GM12873 (cell line): ENCODE data around the gene ELAVL4.

ENCODE experiments used
- TF ChIP-seq, protein P1 (sequence below): IDR thresholded peaks from 2 replicates; pipeline ENCODE4 v1.5.1; 2012; ENCODE audit warnings: low read depth, mild to moderate bottlenecking, moderate library complexity, low read length, control low read depth; ENCODE audit not compliant: insufficient read depth; ENCODE audit errors: missing control alignments

Gene ELAVL4

DNA sequence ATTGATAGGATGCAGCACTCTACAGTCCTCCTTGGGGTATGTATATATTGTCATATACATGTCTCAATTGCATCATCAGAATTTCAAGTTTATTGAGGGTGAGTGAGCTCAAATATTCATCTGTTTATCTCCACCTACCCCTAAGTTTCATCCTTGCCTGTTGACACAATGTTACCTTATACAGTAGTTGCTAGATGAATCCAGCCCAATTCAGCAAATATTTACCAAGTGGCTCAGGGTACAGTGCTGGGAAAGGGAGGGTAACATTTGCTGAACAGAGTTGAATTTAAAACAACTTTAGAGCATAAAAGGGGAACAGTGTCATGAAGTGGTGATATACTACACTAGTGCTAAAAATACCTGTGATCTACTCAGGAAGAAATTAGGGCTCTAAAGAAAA, 14.4 kb downstream of the ELAVL4 start:
- TF ChIP-seq, protein P1, sequence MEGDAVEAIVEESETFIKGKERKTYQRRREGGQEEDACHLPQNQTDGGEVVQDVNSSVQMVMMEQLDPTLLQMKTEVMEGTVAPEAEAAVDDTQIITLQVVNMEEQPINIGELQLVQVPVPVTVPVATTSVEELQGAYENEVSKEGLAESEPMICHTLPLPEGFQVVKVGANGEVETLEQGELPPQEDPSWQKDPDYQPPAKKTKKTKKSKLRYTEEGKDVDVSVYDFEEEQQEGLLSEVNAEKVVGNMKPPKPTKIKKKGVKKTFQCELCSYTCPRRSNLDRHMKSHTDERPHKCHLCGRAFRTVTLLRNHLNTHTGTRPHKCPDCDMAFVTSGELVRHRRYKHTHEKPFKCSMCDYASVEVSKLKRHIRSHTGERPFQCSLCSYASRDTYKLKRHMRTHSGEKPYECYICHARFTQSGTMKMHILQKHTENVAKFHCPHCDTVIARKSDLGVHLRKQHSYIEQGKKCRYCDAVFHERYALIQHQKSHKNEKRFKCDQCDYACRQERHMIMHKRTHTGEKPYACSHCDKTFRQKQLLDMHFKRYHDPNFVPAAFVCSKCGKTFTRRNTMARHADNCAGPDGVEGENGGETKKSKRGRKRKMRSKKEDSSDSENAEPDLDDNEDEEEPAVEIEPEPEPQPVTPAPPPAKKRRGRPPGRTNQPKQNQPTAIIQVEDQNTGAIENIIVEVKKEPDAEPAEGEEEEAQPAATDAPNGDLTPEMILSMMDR = no peak

DNA sequence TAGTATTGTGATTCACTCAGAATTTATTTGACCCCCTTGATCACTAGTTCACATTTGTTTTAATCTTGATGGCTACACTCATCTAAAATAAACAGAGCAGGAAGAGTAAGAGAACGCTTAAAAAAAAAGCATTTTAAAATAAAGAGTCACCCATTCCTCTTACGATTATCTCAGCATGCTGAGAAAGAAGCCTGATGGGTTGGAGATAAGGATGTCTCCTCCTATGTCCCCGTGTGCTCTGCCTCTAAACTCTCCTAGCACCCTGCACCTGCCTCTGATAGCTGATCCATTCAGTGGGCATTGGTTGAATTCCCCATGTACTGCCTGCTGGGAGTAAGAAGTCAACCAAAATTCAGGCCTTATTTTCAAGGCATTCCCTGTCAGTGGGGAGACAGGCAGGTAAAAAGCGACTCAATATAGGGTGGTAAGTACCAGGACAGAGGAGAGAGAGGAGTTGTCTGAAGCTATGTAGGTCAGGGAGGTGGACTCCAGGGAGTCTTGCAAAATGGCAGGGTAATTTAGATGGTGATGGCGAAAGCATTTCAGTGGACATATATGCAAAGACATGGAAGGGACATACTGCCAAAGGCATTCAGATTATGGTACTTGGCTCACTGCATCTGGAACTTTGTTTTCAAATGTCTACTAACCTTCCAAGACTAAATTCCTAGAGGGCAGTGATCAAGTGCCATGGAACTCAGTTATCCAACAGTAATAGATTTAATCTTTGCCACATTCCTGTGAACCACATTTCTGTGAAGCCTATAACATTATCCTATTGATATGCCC, 18.4 kb downstream of the ELAVL4 start:
- TF ChIP-seq, protein P1 = no peak

DNA sequence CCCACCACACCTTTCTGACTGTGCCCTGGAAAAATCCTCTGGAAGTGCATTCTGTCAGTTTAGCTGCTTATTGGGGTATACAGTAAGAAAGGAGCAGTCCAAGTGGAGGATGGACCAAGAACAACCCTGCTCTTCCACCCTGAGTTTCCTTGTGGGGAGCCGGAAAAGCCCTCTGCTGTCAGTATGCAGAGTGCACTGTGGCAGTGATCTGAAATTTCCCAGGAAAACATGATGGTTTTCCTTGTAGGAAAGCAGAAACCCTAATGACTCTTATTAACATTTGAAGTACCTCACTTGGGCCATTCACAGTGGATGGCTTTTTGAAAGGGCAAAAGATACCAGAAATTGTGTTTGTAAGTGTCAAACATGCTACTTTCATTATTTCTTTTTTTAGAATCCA, 20.5 kb downstream of the ELAVL4 start:
- TF ChIP-seq, protein P1 = no peak

DNA sequence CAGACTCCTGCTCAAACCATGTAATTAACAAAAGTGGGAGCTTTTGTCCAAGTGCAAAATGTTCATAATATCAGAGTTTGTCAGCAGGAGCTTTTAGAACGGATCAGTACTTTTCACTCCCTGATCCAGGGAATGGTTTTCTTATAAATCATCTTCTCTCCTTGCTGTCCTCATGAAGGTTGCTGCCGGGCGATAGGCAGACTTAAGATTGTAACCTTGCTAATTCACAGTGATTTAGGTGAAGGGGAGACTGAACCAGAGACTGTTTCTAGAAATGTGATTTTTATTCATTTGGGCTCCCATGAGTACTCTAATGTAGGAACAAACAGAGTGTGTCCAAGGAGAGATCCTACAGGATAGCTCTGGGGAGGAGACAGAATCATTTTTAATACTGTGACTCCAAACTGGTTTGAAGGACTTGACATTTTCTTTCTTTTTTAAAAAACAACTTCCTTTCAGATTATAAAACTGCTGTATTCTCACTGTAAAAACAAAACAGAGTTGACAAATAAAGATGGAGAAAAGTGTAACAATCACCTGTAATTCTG, 23.7 kb downstream of the ELAVL4 start:
- TF ChIP-seq, protein P1 = no peak

DNA sequence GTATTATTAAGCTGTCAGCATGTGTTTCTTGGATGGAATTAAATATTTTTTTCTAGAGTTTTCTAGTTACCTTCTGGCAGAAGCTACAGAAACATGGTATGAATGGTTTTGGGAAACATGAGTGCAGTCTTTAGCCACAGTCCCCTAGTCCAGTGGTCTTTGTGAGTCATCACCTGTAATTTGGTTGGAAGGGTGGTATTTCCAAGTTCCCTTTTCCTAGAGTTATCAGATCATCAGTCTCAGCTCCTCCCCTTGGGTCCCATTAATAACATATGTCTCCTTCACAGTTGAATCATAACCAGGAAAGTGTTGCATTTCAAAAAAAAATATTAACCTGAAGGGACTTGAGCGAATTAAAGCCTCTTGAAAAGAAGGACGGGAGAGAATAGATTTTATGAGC, 27.0 kb downstream of the ELAVL4 start:
- TF ChIP-seq, protein P1 = no peak

DNA sequence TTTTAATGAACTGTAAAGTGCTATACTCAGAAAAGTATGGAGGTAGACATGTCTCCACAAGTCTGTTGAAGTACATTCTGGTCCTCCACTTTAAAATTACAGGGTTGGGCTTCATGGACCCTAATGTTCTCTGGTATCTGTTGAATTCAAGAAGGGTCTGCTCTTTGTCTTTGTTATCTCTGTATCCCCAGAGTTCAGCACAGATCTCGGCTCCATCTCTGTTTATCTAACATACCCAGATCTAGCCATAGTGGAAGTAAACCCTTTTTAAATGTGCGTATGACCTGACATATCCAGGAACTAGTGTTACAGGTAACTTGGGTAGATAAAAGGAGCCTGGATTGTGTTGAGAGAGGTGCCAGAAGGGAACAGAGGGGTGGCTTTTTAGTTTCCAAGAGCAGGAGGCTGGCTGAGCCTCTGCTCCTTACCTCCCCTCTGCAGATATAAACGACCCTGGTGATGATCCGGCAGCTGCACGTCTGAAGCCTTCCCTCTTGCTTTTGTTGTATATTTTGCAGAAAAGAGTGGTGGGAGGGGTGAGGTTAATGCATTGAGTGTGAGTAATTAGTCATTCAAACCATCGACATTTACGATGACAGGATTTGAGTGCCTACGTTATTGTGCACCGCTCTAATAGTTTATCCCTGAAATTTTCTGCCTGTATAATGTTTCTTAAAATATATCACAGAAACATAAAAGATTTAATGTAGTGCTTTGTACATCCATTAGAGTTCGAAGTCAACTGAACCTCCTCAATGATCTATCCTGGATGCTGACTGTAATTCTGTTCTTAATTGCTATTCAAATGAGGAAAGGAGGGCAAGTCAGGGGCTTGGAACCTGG, 30.8 kb downstream of the ELAVL4 start:
- TF ChIP-seq, protein P1 = no peak

DNA sequence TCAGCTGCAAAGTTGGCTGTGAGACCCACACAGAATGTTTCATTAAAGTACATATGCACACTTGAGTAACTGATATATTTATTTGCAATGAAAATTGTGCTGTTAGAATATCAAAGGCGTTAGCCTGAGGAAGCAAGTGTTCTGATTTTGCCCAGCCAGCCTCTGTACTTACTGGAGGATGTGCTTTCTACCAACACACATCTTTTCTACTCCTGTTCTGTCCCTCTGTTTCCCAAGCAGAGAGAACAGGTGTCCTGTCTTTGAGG, 31.4 kb downstream of the ELAVL4 start:
- TF ChIP-seq, protein P1 = no peak
